ENCODE data around the gene MPV17L. TPM values are rescaled to one million over a fixed set of nuclear protein-coding genes. Genes with fewer than 3 reads are reported as not detected.

MPV17L gene
- total and polyA plus RNA-seq, 2 donors (not counting 3 experiments of a cell fraction or from before 2014, with no cell fraction given) = 0.06 to 0.22 TPM

DNA sequence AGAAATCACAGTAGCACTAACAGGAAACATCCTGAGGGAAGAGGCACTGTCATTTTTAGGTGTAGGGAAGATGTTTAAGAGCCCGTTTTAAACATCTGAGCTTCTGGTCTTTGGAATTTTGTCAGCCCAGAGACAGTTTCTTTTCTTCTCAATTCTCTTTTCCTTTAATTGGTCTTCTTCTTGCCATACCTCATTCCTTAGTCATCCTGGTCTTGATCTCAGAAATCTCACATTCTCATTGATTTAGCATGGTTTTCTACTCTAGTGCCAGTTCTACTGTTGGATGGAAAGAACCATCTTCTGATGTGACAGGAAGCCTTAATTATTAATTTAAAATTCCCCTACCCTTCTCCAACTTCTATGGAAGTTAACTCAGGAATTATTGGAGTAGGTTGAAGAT lies 64.2 kb downstream of the MPV17L start:
- CTCF ChIA-PET = interaction anchor here (1.3 kb wide), 1 partner anchor 32 kb away, joined by 6 read pairs; no protein-coding TSS in a partner anchor
- no peaks in the 10 kb centered on the region for H3K9me3 ChIP-seq (replicated peaks; ENCODE audit: control insufficient read depth, insufficient read depth, low read length)
- H4K20me1 ChIP-seq (replicated peaks; ENCODE audit: control insufficient read depth, extremely low read depth, insufficient read depth, low read length) = no peaks in the 10 kb centered on the region
- POLR2A ChIA-PET = no interaction called here
- dilution Hi-C loops (cut with MboI; ENCODE audit: extremely low pct_ligation_motif_present, low sequenced_read_pairs) (no loop called here), intact Hi-C loops (cut with micrococcal nuclease) (no loop called here)
- H3K27me3 ChIP-seq (ENCODE audit: control insufficient read depth in 2 of 2, insufficient read depth in 2 of 2, low read length in 2 of 2) = no peaks in the 10 kb centered on the region
- no peak for DNase-seq (ENCODE audit: low read depth, low spot score)
- H3K79me2 ChIP-seq (ENCODE audit: control insufficient read depth, insufficient read depth, low read length) = no peaks in the 10 kb centered on the region
- H3K9ac ChIP-seq (replicated peaks; ENCODE audit: extremely low read depth, insufficient read depth, low read length) = no peak overlapping the region
- no peak for FAIRE-seq
- no peak overlapping the region for H3K4me2 ChIP-seq (ENCODE audit: insufficient read depth, low read length)
- H3K4me3 ChIP-seq (replicated peaks in 1 of 3; ENCODE audit: insufficient read depth in 1 of 3, low read depth in 1 of 3, low read length in 3 of 3) = no peak overlapping the region
- H3K36me3 ChIP-seq (ENCODE audit: control insufficient read depth in 2 of 2, extremely low read depth in 1 of 2, insufficient read depth in 2 of 2, low read length in 2 of 2) = no peaks in the 10 kb centered on the region
- no peak overlapping the region for H2AFZ ChIP-seq (ENCODE audit: low read depth, low read length)
- H3K4me1 ChIP-seq (ENCODE audit: control insufficient read depth, extremely low read depth, insufficient read depth, low read length) = no peaks in the 10 kb centered on the region
- no peak overlapping the region for H3K27ac ChIP-seq (ENCODE audit: insufficient read depth, low read depth, low read length)
- no peak for TF ChIP-seq FOS (IDR thresholded peaks at IDR 0.05; ENCODE audit: borderline replicate concordance, insufficient read depth, low read length)
- no peak for TF ChIP-seq POLR2AphosphoS5 (IDR thresholded peaks at IDR 0.05; ENCODE audit: insufficient read depth, low read depth, low read length)
- TF ChIP-seq GATA2 (IDR thresholded peaks at IDR 0.05; ENCODE audit: insufficient read depth, insufficient read length, low read depth, low read length) = no peak
- TF ChIP-seq, protein P1, sequence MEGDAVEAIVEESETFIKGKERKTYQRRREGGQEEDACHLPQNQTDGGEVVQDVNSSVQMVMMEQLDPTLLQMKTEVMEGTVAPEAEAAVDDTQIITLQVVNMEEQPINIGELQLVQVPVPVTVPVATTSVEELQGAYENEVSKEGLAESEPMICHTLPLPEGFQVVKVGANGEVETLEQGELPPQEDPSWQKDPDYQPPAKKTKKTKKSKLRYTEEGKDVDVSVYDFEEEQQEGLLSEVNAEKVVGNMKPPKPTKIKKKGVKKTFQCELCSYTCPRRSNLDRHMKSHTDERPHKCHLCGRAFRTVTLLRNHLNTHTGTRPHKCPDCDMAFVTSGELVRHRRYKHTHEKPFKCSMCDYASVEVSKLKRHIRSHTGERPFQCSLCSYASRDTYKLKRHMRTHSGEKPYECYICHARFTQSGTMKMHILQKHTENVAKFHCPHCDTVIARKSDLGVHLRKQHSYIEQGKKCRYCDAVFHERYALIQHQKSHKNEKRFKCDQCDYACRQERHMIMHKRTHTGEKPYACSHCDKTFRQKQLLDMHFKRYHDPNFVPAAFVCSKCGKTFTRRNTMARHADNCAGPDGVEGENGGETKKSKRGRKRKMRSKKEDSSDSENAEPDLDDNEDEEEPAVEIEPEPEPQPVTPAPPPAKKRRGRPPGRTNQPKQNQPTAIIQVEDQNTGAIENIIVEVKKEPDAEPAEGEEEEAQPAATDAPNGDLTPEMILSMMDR (IDR thresholded peaks at IDR 0.05; ENCODE audit: extremely low read depth in 1 of 2, insufficient read depth in 1 of 2, low read depth in 1 of 2, low read length in 2 of 2) = no peak
- no peak for TF ChIP-seq POLR2A (IDR thresholded peaks at IDR 0.05; ENCODE audit: low read depth, low read length)
- TF ChIP-seq, protein P2, sequence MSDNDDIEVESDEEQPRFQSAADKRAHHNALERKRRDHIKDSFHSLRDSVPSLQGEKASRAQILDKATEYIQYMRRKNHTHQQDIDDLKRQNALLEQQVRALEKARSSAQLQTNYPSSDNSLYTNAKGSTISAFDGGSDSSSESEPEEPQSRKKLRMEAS (IDR thresholded peaks at IDR 0.05; ENCODE audit: insufficient read depth, insufficient read length) = no peak
- no peak for TF ChIP-seq EZH2 (IDR thresholded peaks at IDR 0.05; ENCODE audit: borderline replicate concordance, low read depth, low read length, severe bottlenecking)
- TF ChIP-seq MYC (IDR thresholded peaks at IDR 0.05; ENCODE audit: low read depth, low read length) = no peak
- TF ChIP-seq JUN (IDR thresholded peaks at IDR 0.05; ENCODE audit: borderline replicate concordance, insufficient read depth, insufficient read length, low read depth) = no peak
- no TSS peak for BruUV-seq (replicated peaks)
- no peaks in the 10 kb centered on the region for H3K9me1 ChIP-seq (replicated peaks; ENCODE audit: control insufficient read depth, extremely low read depth, insufficient read depth, low read length)
